Hematopoietic multipotent progenitor cell treated with erythropoietin and hydrocortisone succinate and interleukin-3 and kit ligand, for 6 days (in vitro differentiated cells): ENCODE results near the gene LEMD2.
A peak's percentile ranks its signal among the peaks of the same experiment; 100 is the strongest.

Experiments used
- DNase-seq: peaks from one replicate; pipeline ENCODE4 v3.0.0-alpha.2; 2015

Gene LEMD2

GRCh38 chr6:33791620-33792019 is 2.7 kb upstream of the LEMD2 start:
- DNase-seq = no peak

- DNase-seq = no peak
Observed at GRCh38 chr6:33790910-33791309, 2.0 kb upstream of the LEMD2 start.

GRCh38 chr6:33790379-33790778 is 1.4 kb upstream of the LEMD2 start:
- DNase-seq = no peak

DNA sequence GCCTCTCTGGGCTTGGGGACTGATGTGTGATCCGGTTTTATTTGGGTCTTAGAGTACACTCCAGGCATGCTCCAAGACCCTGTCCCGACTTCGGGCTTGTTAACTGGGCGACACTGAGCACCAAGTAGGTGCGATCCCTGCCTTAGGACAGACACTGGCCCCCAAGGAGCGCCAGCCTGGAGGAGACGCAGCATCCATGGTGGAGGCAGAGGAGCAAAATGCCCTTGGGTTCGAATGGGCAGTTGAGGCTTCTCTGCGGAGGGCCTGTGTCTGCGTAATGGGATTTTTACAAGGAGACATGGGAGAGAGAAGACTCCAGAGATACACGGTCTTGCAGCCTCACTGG is 593 bp upstream of the LEMD2 start:
- DNase-seq = no peak

- DNase-seq = peak; percentile 81
Observed at GRCh38 chr6:33787954-33788693, 806 bp downstream of the LEMD2 start.

DNA sequence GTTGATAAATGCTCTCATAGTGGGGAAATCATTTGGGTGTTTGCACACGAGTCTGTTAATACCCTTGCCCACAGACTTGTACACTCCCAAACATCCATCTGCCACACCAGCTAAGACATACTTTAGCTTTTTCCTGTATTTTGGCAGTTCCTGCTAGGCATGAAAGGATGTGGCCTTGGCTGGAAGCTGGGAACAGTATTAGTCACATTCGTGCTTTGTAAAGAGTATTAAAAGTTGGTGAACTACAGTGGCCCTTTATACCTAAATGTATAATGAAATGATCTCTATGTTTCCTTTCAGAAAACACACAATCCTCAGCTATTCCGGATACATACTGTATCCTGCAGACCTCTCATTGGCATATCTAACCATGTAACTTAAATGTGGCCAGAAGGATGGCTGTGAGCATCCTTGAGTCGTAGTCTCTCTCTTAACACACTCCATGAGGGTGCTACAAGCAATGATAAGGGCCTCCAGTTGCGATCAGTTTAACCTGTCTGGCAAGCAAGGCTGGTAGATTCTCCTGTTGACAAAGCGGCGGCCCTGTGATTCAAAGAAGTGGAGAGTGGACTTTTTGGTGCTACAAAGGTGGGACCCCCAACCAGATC is 1.5 kb downstream of the LEMD2 start:
- DNase-seq = peak; percentile 18

DNA sequence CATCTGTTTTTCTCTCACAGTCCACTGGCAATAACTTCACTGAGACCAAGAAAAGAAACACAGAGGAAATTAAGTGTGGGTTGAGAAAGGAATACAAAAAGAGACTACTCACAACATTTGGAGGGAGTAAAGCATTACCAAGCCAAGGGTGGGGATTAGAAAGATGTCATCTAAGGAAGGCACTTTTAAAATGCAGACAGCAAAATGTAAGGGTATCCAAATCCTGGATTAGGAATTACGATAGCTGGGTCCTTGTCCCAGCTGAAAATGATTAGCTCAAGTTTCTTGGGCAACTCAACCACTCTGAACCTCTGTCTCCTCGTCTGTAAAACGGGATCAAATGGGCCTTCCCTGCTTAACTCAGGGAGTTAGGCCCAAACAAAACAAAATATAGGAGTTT is 2.2 kb downstream of the LEMD2 start:
- DNase-seq = no peak

- DNase-seq = no peak
Observed at GRCh38 chr6:33785778-33786177, 3.2 kb downstream of the LEMD2 start.

DNA sequence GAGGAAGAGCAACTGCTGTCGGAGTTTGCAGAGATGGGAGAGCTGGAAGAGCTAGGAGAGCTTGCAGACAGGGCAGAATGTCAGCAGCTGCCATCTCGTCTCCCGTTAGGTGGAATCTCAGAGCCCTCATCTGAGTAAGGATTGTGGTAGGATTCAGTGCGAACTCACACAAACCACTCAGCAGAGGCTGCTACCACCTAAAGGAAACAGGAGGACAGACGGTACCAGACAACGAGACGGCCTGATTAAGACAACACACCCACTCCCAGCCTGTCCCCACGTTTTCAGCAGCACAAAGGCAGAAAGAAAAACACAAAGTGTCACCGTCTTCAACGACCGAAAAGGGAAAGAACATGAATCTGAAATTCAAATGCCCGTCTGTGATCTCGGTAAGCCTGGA is 4.1 kb downstream of the LEMD2 start:
- no peak for DNase-seq

DNA sequence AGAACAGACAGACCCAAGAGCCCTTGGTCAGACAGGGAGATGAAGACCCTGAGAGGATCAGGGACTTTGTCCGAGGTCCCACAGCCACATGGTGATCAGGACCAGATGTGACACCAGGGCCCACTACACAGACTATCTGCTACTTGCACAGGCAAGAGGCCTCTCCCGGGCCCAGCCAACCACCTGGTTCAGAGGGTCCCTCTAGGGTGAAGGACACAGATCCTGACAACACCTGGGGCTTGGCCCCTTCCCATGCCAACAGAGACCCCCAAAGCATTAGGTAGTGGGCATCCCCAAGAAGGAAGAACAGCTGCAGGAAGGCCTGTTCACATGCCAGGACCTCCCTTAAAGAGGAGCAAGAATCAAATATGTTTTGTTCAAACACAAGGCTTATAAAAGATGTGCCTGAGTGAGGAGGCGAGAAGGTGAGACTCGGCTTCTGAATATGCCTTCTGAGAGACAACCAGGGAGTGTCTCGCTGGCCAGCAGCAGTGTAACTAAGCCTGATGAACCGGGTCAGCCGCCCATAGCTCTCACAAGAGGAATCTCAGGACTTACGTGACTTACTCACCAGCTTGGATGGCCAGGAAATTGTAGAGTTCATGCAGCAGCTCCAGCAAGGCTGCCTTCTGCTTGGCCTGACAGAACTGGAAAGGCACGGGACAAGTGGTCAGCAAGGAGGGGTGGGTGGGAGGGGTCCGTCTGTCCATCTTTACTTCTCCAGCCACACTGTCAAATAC is 5.0 kb downstream of the LEMD2 start:
- no peak for DNase-seq

DNA sequence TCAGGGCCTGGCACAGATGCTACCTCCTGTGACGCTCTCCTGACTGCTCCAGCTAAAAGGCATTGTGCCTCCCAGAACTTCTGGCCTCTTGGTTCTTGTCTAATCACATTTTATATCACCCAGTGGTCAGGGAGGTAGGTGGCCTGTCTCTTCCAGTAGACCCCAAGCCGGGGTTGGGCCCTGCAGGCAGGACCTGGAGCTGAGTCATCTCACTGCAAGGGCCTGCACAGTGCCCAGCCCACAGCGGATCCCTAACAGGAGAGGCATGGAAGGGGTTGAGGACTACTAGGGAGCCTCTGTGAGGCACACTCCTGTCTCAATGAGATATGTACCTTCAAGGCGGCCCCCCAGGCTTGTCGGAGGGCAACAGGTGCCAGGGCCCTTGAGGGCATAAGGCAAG is 6.4 kb downstream of the LEMD2 start:
- DNase-seq = no peak

DNA sequence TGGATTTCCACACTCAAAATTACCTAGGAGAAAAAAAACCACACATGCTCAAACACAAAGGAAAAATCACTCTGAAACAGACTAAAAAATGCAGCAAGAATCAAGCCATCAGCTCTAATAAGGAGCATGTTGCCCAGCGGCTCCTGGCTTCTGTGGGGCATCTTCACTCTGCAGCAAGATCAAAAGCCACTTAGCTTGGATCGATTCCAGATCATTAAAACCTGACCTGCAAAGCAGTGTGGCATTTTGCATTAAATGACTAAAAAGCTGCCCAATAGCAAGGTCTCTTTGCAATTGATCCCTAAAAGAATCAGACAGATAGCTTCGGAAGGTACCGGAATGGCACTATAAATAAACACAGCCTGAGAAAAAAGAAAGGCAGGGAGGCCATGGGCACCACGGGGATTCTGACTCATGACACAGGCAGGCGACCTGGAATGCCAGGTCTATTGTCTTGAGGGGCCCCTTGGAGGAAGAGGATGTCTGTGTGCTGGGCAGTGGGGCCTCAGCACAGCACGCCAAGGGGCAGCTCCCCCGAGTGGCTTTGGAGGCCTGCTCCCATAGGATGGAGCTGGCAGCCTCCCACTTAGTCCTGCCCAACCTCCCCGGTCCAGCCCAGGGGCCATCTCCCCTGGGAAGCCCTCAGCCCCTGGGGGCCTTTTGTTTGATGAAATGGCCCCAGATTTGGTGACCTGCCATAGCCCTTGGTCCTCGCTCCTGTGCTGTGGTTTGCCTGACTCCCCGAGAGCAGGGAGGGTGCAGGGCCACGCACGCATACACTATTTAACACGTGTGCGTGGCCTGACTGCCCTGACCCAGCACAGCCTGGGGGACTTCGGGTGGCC is 7.6 kb downstream of the LEMD2 start:
- DNase-seq = no peak

GRCh38 chr6:33779895-33780294 is 9.0 kb downstream of the LEMD2 start:
- no peak for DNase-seq

- no peak for DNase-seq
Observed at GRCh38 chr6:33779290-33779689, 9.6 kb downstream of the LEMD2 start.

GRCh38 chr6:33778444-33779121 is 10.3 kb downstream of the LEMD2 start:
- no peak for DNase-seq

- DNase-seq = no peak
Observed at GRCh38 chr6:33777398-33778388, 11.2 kb downstream of the LEMD2 start.

DNA sequence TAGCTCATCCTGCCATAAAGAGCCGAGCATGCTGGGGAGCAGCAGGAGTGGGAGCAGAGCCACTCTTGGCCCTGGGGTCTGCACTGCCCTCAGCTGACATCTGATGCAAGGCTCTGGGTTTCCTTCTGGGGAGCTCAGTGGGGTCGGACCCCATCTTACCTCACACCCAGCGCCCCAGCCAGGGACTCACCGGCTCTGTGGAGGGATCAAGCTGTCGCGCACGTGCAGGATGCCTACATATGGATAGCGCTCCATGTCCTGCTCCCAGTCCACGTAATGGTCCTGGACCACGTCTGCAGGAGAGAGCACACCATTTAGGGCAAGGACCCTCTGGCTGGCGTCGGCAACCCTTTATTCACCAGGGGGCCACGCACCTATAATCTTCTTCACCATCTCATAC is 12.2 kb downstream of the LEMD2 start:
- DNase-seq = no peak

DNA sequence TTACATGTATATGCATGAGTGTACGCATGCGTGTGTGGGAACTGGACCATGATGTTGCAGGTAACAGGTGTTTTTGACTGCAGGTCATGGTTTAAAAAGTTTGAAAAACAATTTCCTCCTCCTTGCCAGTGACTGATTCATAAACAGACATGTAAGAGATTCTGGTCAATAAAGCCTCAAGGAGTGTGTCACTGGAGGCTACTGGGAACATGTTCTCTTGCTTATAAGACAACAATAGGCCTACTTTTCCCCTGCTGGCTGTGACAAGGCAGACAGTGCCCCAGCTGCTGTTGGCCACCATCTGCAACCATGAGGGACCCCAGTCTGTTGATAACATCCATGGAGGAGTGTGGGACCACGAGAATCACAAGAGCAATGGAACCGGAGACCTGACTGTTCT is 12.7 kb downstream of the LEMD2 start:
- no peak for DNase-seq

- DNase-seq = no peak
Observed at GRCh38 chr6:33774774-33775173, 14.2 kb downstream of the LEMD2 start.

- DNase-seq = no peak
Observed at GRCh38 chr6:33772902-33773472, 15.9 kb downstream of the LEMD2 start.
